Measurements from ENCODE around the gene LXN. TPM values are rescaled to one million over a fixed set of nuclear protein-coding genes. Genes with fewer than 3 reads are reported as not detected.

Gene LXN
- total RNA-seq, 4 donors from 2014 or later: 0.42 to 5.5 (median 2.2) TPM

DNA sequence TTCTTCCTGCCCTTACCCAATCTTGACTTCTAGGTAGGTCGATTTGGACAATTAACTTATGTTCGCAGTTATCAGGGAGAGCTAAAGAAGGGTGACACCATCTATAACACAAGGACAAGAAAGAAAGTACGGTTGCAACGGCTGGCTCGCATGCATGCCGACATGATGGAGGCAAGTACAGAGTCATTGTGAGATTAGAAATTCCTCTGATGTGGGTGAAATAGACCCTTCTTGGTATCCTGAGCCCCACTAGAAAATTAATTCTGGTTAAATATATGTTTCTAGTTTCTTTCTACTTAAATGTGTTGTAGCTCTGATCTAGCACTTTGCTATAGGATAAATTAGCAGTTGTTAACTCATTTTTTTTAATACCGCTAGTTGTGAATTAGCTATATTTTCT lies 13.6 kb downstream of the LXN start:
- in situ Hi-C loops (cut with MboI; ENCODE audit: low sequenced_read_pairs in 4 of 4) (loop anchor here in 1 of 4 donors (25.0 kb wide), 1 partner anchor 128 kb away; no protein-coding TSS in a partner anchor), intact Hi-C loops (cut with DNase I; ENCODE audit: low total_unique reads) (loop anchor here (5.0 kb wide), 1 partner anchor 133 kb away; no protein-coding TSS in a partner anchor)
- Histone ChIP-seq H3K27ac (peak overlapping the region in 2 of 4 donors; percentile 22 to 57), H3K36me3 (peaks cover 0 to 90% of the 10 kb centered on the region in 2 donors), H3K4me1 (no peaks in the 10 kb centered on the region), H3K9me3 (no peaks in the 10 kb centered on the region), H3K4me3 (no peak overlapping the region), H3K27me3 (no peaks in the 10 kb centered on the region)
- no peak for ATAC-seq
- TF ChIP-seq, protein P1, sequence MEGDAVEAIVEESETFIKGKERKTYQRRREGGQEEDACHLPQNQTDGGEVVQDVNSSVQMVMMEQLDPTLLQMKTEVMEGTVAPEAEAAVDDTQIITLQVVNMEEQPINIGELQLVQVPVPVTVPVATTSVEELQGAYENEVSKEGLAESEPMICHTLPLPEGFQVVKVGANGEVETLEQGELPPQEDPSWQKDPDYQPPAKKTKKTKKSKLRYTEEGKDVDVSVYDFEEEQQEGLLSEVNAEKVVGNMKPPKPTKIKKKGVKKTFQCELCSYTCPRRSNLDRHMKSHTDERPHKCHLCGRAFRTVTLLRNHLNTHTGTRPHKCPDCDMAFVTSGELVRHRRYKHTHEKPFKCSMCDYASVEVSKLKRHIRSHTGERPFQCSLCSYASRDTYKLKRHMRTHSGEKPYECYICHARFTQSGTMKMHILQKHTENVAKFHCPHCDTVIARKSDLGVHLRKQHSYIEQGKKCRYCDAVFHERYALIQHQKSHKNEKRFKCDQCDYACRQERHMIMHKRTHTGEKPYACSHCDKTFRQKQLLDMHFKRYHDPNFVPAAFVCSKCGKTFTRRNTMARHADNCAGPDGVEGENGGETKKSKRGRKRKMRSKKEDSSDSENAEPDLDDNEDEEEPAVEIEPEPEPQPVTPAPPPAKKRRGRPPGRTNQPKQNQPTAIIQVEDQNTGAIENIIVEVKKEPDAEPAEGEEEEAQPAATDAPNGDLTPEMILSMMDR (IDR thresholded peaks at IDR 0.05 in 4 of 5, conservative IDR thresholded peaks at IDR 0.05 in 1 of 5): no peak
- TF ChIP-seq POLR2A (IDR thresholded peaks at IDR 0.05): no peak
- DNase-seq: no peak

DNA sequence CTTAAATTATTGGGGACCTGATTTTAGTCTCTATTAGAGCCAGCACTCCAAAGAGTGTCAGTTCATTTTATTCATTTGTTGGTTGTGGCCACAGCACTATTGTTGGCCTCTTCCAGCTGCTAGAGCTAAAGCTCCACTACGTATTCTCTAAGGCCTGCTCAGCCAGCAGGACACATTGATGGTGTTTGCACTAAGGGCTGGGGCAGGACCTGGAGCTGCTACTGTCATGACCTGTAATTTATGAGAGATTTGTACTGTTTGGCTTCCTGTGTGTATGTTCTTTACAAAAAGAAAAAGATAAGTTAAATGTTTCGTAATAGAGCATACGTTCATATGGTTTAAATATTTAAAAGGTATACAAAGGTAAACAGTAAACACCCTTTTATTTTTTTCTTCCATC lies 20.0 kb downstream of the LXN start:
- in situ Hi-C loops (cut with MboI; ENCODE audit: low sequenced_read_pairs in 4 of 4): loop anchor here in 1 of 4 donors (25.0 kb wide), 1 partner anchor 135 kb away; no protein-coding TSS in a partner anchor
- H3K36me3 ChIP-seq: peaks cover 2 to 63% of the 10 kb centered on the region in 2 donors

DNA sequence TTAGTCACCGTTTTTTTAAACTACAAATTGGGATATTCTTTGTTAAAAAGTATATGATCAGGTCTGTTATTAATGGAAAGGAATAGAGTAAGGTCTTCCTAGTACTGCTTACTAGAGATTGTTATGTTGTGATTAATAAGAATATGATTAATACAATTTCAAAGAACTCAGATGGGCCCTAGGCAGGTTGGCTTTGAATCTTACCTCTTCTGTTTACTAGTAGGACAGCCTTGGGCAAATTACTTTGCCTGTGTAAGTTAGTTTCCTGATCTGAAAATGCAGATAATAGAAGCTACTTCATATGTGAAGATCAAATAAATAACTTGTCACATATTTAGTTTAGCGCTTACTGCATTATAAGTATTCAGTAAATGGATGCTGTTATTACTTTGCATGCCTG lies 21.3 kb downstream of the LXN start:
- no peak for TF ChIP-seq POLR2A (IDR thresholded peaks at IDR 0.05)
- TF ChIP-seq, protein P1 (IDR thresholded peaks at IDR 0.05 in 4 of 5, conservative IDR thresholded peaks at IDR 0.05 in 1 of 5): no peak
- no peak overlapping the region for H3K4me3 ChIP-seq
- H3K9me3 ChIP-seq: no peaks in the 10 kb centered on the region
- in situ Hi-C loops (cut with MboI; ENCODE audit: low sequenced_read_pairs in 4 of 4): loop anchor here in 1 of 4 donors (25.0 kb wide), 1 partner anchor 136 kb away; no protein-coding TSS in a partner anchor
- no peak for DNase-seq
- ATAC-seq: no peak
- H3K27ac ChIP-seq: no peak overlapping the region
- peaks cover 15 to 28% of the 10 kb centered on the region in 2 donors for H3K4me1 ChIP-seq
- H3K36me3 ChIP-seq: peaks cover 2 to 63% of the 10 kb centered on the region in 2 donors
- H3K27me3 ChIP-seq: no peaks in the 10 kb centered on the region
- intact Hi-C loops (cut with DNase I; ENCODE audit: low total_unique reads): no loop called here

More for the DNA sequence above, 20.0 kb downstream of the LXN start:
- DNase-seq (no peak), ATAC-seq (no peak)
- Histone ChIP-seq H3K27ac (no peak overlapping the region), H3K9me3 (no peaks in the 10 kb centered on the region), H3K27me3 (no peaks in the 10 kb centered on the region), H3K4me3 (no peak overlapping the region), H3K4me1 (peaks cover 3 to 18% of the 10 kb centered on the region in 2 donors)
- TF ChIP-seq, protein P1 (IDR thresholded peaks at IDR 0.05 in 4 of 5, conservative IDR thresholded peaks at IDR 0.05 in 1 of 5): no peak
- no peak for TF ChIP-seq POLR2A (IDR thresholded peaks at IDR 0.05)
- intact Hi-C loops (cut with DNase I; ENCODE audit: low total_unique reads): no loop called here

DNA sequence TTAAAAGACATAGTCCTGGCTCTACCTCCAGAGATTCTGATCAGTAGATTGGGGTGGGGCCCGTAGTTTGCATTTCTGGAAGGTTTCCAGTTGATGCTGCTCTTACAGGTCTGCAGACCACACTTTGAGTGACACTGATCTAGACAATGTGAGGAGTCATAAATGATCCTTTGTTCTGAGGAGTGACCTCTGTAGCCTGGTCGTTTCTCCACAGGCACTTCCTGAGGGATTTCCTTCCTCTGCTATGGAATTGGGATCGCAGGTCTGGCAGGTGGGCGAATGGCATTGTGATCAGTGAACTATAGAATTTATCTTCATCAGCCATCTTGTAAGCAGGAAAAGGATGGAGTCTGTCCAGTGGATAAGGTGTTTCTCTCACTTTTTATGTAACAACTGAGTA lies 22.7 kb downstream of the LXN start:
- in situ Hi-C loops (cut with MboI; ENCODE audit: low sequenced_read_pairs in 4 of 4) (loop anchor here in 2 of 4 donors (25.0 kb wide), 2 partner anchors 138 to 537 kb away; partner anchors contain the start of genes RSRC1 (in 1 of the 2) and SHOX2 (in 1 of the 2)), intact Hi-C loops (cut with DNase I; ENCODE audit: low total_unique reads) (no loop called here)
- ATAC-seq: peak; percentile 18 to 30
- peaks cover 25 to 41% of the 10 kb centered on the region in 2 donors for H3K4me1 ChIP-seq
- no peaks in the 10 kb centered on the region for H3K27me3 ChIP-seq
- H3K9me3 ChIP-seq: no peaks in the 10 kb centered on the region
- peaks cover 2 to 53% of the 10 kb centered on the region in 2 donors for H3K36me3 ChIP-seq
- no peak overlapping the region for H3K4me3 ChIP-seq
- no peak overlapping the region for H3K27ac ChIP-seq
- TF ChIP-seq, protein P1 (IDR thresholded peaks at IDR 0.05 in 4 of 5, conservative IDR thresholded peaks at IDR 0.05 in 1 of 5): no peak
- TF ChIP-seq POLR2A (IDR thresholded peaks at IDR 0.05): no peak
- DNase-seq: no peak

Measured in gastrocnemius medialis (tissue), 4 donors.